Measurements from ENCODE around the gene CSF1. TPM values are rescaled to one million over a fixed set of nuclear protein-coding genes. Genes with fewer than 3 reads are reported as not detected.

Gene CSF1
- total RNA-seq, 1 donor from 2014 or later = 79.8 TPM

DNA sequence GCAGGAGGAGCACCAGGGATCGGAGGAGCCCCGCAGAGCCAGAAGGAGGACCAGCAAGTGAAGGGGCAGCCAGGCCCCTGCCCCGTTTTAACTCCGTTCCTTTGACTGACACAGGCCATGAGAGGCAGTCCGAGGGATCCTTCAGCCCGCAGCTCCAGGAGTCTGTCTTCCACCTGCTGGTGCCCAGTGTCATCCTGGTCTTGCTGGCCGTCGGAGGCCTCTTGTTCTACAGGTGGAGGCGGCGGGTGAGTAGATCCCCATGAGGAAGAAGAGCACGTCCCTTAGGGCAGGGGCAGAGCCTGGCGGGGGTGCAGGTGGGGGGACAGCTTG is 13.3 kb downstream of the CSF1 start:
- H3K9me3 ChIP-seq = no peaks in the 10 kb centered on the region
- H3K4me1 ChIP-seq = peaks cover 22% of the 10 kb centered on the region
- peaks cover 87% of the 10 kb centered on the region for H3K36me3 ChIP-seq
- H3K4me3 ChIP-seq = no peak overlapping the region
- no peak overlapping the region for H3K27ac ChIP-seq
- DNase-seq = no peak
- intact Hi-C loops (cut with DNase I) = no loop called here
- ATAC-seq = no peak
- TF ChIP-seq, protein P1, sequence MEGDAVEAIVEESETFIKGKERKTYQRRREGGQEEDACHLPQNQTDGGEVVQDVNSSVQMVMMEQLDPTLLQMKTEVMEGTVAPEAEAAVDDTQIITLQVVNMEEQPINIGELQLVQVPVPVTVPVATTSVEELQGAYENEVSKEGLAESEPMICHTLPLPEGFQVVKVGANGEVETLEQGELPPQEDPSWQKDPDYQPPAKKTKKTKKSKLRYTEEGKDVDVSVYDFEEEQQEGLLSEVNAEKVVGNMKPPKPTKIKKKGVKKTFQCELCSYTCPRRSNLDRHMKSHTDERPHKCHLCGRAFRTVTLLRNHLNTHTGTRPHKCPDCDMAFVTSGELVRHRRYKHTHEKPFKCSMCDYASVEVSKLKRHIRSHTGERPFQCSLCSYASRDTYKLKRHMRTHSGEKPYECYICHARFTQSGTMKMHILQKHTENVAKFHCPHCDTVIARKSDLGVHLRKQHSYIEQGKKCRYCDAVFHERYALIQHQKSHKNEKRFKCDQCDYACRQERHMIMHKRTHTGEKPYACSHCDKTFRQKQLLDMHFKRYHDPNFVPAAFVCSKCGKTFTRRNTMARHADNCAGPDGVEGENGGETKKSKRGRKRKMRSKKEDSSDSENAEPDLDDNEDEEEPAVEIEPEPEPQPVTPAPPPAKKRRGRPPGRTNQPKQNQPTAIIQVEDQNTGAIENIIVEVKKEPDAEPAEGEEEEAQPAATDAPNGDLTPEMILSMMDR (IDR thresholded peaks at IDR 0.05) = no peak
- H3K27me3 ChIP-seq = no peaks in the 10 kb centered on the region

DNA sequence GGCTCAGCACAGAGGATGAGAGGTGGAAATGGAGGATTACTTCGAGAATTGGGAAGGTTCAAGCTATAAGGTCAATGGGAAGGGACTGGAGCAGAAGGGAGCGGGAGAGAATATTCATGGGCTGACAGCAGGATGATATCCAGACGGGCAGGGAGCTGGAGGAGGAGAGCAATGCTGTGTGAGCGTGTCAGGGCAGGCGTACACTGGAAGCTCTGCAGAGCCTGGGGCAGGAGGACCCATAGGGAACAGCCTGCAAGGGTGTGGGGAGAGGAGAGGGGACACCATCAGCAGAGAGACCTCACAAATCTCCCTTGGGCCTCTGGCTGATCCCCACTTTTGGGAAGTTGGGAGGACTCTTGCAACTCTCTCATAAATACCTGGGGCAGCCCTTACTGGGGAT is 13.7 kb downstream of the CSF1 start:
- Histone ChIP-seq H3K36me3 (peaks cover 87% of the 10 kb centered on the region), H3K4me3 (no peak overlapping the region), H3K4me1 (peaks cover 24% of the 10 kb centered on the region), H3K27ac (no peak overlapping the region), H3K27me3 (no peaks in the 10 kb centered on the region), H3K9me3 (no peaks in the 10 kb centered on the region)
- TF ChIP-seq, protein P1 (IDR thresholded peaks at IDR 0.05) = no peak
- intact Hi-C loops (cut with DNase I) = no loop called here
- ATAC-seq = no peak
- no peak for DNase-seq

DNA sequence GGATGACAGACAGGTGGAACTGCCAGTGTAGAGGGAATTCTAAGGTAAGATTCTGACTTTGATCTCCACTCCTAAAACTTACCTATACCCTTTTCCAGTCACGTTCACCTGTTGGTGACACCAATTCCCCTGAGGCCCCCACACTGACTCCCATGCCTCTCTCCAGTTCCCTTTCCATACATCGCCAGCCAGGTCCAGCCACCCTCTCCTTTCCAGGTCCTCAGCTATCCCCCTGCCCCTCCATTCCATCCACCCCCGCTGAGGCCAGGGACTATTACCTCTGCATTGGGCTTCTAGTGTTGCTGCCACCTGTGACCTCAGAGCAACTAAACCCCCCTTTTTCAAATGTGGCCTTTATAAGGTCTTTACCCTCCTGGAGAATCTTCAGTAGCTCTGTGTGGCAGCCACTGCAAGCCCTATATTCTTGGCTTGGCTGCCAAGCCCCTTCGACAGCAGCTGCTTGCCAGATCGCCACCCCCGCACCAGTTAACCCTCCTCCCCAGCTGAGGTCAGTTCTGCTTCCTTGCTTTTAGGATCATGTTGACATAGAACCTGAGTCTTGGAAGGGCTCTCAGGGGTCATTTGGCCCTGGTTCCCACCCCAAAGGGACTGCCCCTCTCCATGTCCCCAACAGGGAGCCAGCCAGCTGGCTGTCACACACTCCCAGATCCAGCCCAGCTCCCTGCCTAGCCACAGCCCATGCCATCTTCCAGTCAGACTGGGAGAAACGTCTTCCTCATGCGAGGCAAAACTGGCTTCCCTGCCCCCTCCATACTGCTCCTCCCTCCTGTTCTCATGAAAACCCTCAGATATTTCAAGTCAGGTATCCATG is 14.7 kb downstream of the CSF1 start:
- ATAC-seq (no peak), DNase-seq (no peak)
- no peaks in the 10 kb centered on the region for H3K27me3 ChIP-seq
- H3K4me3 ChIP-seq = no peak overlapping the region
- no peak overlapping the region for H3K27ac ChIP-seq
- TF ChIP-seq, protein P1 (IDR thresholded peaks at IDR 0.05) = no peak
- intact Hi-C loops (cut with DNase I) = no loop called here
- peaks cover 87% of the 10 kb centered on the region for H3K36me3 ChIP-seq
- peaks cover 29% of the 10 kb centered on the region for H3K4me1 ChIP-seq
- no peaks in the 10 kb centered on the region for H3K9me3 ChIP-seq

DNA sequence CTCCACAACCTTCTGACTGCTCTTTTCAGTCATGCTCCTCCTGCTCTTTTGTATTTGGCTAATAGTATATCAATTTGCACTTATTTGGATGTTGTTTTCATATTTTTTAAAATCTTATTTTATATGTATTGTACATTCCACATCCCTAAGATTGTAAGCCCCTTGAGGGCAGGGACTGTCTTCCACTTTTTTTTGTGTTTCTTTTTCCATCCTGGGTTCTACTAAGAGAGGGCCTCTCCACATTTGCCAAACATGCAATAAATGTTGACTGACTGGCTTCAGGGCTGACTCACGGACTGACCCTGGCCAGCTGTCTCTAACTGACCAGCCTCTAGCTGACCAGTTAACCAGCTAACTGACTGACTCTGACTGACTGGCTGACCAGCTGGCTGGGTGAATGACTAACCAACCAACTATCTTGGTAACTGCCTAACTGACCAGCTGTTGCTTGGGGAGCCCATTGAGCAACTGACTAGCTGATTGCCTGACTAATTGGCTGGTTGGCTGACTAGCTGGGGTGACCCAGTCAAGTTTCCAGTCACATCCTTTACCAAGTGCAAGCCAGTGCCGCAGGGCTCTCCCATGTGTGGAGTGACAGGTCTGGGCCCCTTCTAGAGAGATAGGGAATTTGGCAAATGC is 16.1 kb downstream of the CSF1 start:
- DNase-seq (no peak), ATAC-seq (no peak)
- Histone ChIP-seq H3K4me1 (peaks cover 43% of the 10 kb centered on the region), H3K27ac (peak overlapping the region; percentile 72), H3K36me3 (peaks cover 75% of the 10 kb centered on the region), H3K27me3 (no peaks in the 10 kb centered on the region), H3K9me3 (no peaks in the 10 kb centered on the region), H3K4me3 (no peak overlapping the region)
- intact Hi-C loops (cut with DNase I) = no loop called here
- TF ChIP-seq, protein P1 (IDR thresholded peaks at IDR 0.05) = no peak

DNA sequence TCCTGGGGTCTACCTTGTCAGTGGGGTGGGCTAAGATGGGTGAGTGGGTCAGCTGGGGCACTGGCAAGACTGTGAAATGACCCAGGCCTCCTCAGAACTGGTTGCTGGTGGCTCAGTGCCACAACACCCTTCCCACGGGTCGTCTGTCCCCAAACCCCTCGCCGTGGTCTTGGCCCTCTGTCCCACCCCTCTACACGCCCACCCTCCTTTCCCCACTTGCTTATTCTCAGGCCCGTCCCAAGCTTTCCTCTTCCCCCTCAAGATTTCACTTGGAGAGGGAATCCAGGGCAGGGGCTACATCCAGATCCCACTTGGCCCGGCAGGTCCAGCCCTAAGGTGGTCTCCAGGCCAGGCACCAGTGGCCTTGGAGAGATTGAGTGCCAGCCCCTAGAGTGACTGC is 16.7 kb downstream of the CSF1 start:
- Histone ChIP-seq H3K9me3 (no peaks in the 10 kb centered on the region), H3K4me1 (peaks cover 43% of the 10 kb centered on the region), H3K27me3 (no peaks in the 10 kb centered on the region), H3K27ac (peak overlapping the region; percentile 72), H3K4me3 (no peak overlapping the region), H3K36me3 (peaks cover 70% of the 10 kb centered on the region)
- intact Hi-C loops (cut with DNase I) = no loop called here
- TF ChIP-seq, protein P1 (IDR thresholded peaks at IDR 0.05) = no peak
- DNase-seq (no peak), ATAC-seq (no peak)

Data from upper lobe of right lung (tissue), 1 donor.